H1 (cell line): ENCODE measurements around the gene C2CD4A. TPM values are rescaled to one million over a fixed set of nuclear protein-coding genes. Genes with fewer than 3 reads are reported as not detected.

Source experiments
- CTCF ChIA-PET: fragments of 300-600 bp; sonication (Branson Sonifier 250); formaldehyde crosslinking; loops from one replicate; lab custom pipeline; 2021; ENCODE audit not compliant: partially characterized antibody; lab: Charles Lee
- POLR2A ChIA-PET: fragments of 300-600 bp; sonication (Branson Sonifier 250); formaldehyde crosslinking; loops from one replicate; lab custom pipeline; 2021; ENCODE audit warnings: inconsistent platforms; ENCODE audit not compliant: partially characterized antibody; lab: Charles Lee
- DNase-seq, 2 experiments: peaks; one replicate each; pipeline versions ENCODE4 v3.0.0 to v3.0.0-alpha.2; 2010 to 2022; ENCODE audit warnings: low spot score in 2 of 2, low read depth in 1 of 2, mixed read lengths in 1 of 2
- FAIRE-seq: peaks from 2 replicates; lab custom pipeline; 2011; peaks lifted over from hg19 to GRCh38; lab: Jason Lieb, UNC
- H2AFZ ChIP-seq: 2 replicates; pipeline ENCODE4 v1.8.1; 2012; ENCODE audit warnings: low read length, inconsistent platforms
- H2AK5ac ChIP-seq: 2 replicates; pipeline ENCODE4 v1.6.1; 2013; ENCODE audit warnings: low read depth, low read length
- H2BK120ac ChIP-seq: replicated peaks from 2 replicates; pipeline ENCODE3; 2013; ENCODE audit warnings: low read depth, low read length, inconsistent platforms
- H2BK12ac ChIP-seq: 2 replicates; pipeline ENCODE4 v1.6.1; 2013; ENCODE audit warnings: low read depth, low read length
- H2BK15ac ChIP-seq: 2 replicates; pipeline ENCODE4 v1.6.1; 2013; ENCODE audit warnings: low read length
- H2BK20ac ChIP-seq: 2 replicates; pipeline ENCODE4 v1.6.1; 2013; ENCODE audit warnings: low read length
- H2BK5ac ChIP-seq: 2 replicates; pipeline ENCODE4 v1.6.1; 2013; ENCODE audit warnings: low read depth, low read length
- H3K14ac ChIP-seq: 2 replicates; pipeline ENCODE4 v1.6.1; 2013; ENCODE audit warnings: inconsistent platforms; ENCODE audit not compliant: insufficient read length
- H3K18ac ChIP-seq: 2 replicates; pipeline ENCODE4 v1.6.1; 2013; ENCODE audit warnings: low read length; ENCODE audit errors: extremely low read depth
- H3K23ac ChIP-seq: 2 replicates; pipeline ENCODE4 v1.6.1; 2013; ENCODE audit warnings: inconsistent platforms; ENCODE audit not compliant: insufficient read length
- H3K23me2 ChIP-seq: 2 replicates; pipeline ENCODE4 v1.6.1; 2013; ENCODE audit warnings: low read depth, low read length
- H3K27ac ChIP-seq: 2 replicates; pipeline ENCODE4 v1.6.1; 2011; ENCODE audit warnings: low read depth, low read length, inconsistent platforms
- H3K27me3 ChIP-seq, 4 experiments: replicated peaks in 1 of 4; 1 replicate in 1 of 4; 2 replicates in 3 of 4; pipeline versions ENCODE4 v1.6.1 to v1.8.1; 2011 to 2013; ENCODE audit warnings: low read length in 3 of 4, mild to moderate bottlenecking in 3 of 4, inconsistent platforms in 2 of 4, mixed read lengths in 2 of 4, moderate library complexity in 1 of 4; ENCODE audit not compliant: control insufficient read depth in 3 of 4, insufficient read depth in 3 of 4; ENCODE audit errors: extremely low read depth in 1 of 4
- H3K36me3 ChIP-seq, 4 experiments: 2 replicates each; pipeline versions ENCODE4 v1.6.1 to v1.8.1; 2011 to 2013; ENCODE audit warnings: mild to moderate bottlenecking in 4 of 4, low read length in 3 of 4, moderate library complexity in 2 of 4, control low read depth in 1 of 4, inconsistent platforms in 1 of 4; ENCODE audit not compliant: insufficient read depth in 4 of 4, control insufficient read depth in 2 of 4
- H3K4ac ChIP-seq: replicated peaks from 2 replicates; pipeline ENCODE3; 2013; ENCODE audit warnings: low read length, low read depth, mixed read lengths, inconsistent platforms; ENCODE audit not compliant: insufficient read length
- H3K4me1 ChIP-seq, 4 experiments: replicated peaks in 1 of 4; 1 replicate in 1 of 4; 2 replicates in 3 of 4; pipeline versions ENCODE4 v1.6.1 to v1.8.1; 2011 to 2013; ENCODE audit warnings: low read length in 3 of 4, inconsistent platforms in 2 of 4, mixed read lengths in 1 of 4; ENCODE audit not compliant: insufficient read depth in 4 of 4, control insufficient read depth in 3 of 4
- H3K4me2 ChIP-seq, 2 experiments: 2 replicates each; pipeline versions ENCODE4 v1.6.1 to v1.8.1; 2011 to 2013; ENCODE audit warnings: low read depth in 2 of 2, low read length in 2 of 2, control low read depth in 1 of 2, inconsistent platforms in 1 of 2, mild to moderate bottlenecking in 1 of 2; ENCODE audit not compliant: insufficient read depth in 1 of 2
- H3K4me3 ChIP-seq, 4 experiments: fragments of 200-600, 300-600 bp in 1 of 4; sonication (generic), shearing (Covaris generic), sonication (Bioruptor Twin) in 1 of 4; 2 replicates each; pipeline versions ENCODE4 v1.5.1 to v1.8.1; 2011 to 2016; ENCODE audit warnings: low read length in 4 of 4, low read depth in 3 of 4, control low read depth in 2 of 4, inconsistent platforms in 2 of 4, mild to moderate bottlenecking in 2 of 4, mixed read lengths in 1 of 4, moderate library complexity in 1 of 4; ENCODE audit not compliant: insufficient read depth in 2 of 4; ENCODE audit errors: extremely low read depth in 1 of 4
- H3K56ac ChIP-seq: replicated peaks from 2 replicates; pipeline ENCODE3; 2013; ENCODE audit warnings: low read depth, mild to moderate bottlenecking, mixed read lengths, low read length, inconsistent platforms; ENCODE audit not compliant: insufficient read length
- H3K79me1 ChIP-seq: 2 replicates; pipeline ENCODE4 v1.6.1; 2013; ENCODE audit warnings: low read depth, low read length, control low read depth
- H3K79me2 ChIP-seq, 2 experiments: 2 replicates each; pipeline versions ENCODE4 v1.6.1 to v1.8.1; 2012 to 2013; ENCODE audit warnings: low read length in 2 of 2, mild to moderate bottlenecking in 2 of 2, inconsistent platforms in 1 of 2; ENCODE audit not compliant: insufficient read depth in 2 of 2, control insufficient read depth in 1 of 2
- H3K9ac ChIP-seq, 4 experiments: replicated peaks in 1 of 4; 1 replicate in 1 of 4; 2 replicates in 3 of 4; pipeline versions ENCODE4 v1.6.1 to v1.8.1; 2011 to 2013; ENCODE audit warnings: low read depth in 3 of 4, low read length in 3 of 4, control low read depth in 2 of 4, mild to moderate bottlenecking in 2 of 4, moderate library complexity in 2 of 4, inconsistent platforms in 1 of 4; ENCODE audit errors: extremely low read depth in 1 of 4
- H3K9me3 ChIP-seq, 2 experiments: 2 replicates each; pipeline versions ENCODE4 v1.6.1 to v1.8.1; 2012 to 2013; ENCODE audit warnings: mild to moderate bottlenecking in 2 of 2, moderate library complexity in 2 of 2, control low read depth in 1 of 2, inconsistent platforms in 1 of 2, low read depth in 1 of 2, low read length in 1 of 2, mixed read lengths in 1 of 2; ENCODE audit not compliant: insufficient read depth in 2 of 2
- H4K20me1 ChIP-seq, 2 experiments: replicated peaks in 1 of 2; 2 replicates each; pipeline versions ENCODE3 to v1.8.1; 2011 to 2013; ENCODE audit warnings: inconsistent platforms in 2 of 2, low read length in 2 of 2, mild to moderate bottlenecking in 1 of 2; ENCODE audit not compliant: insufficient read depth in 2 of 2, control insufficient read depth in 1 of 2
- H4K5ac ChIP-seq: 2 replicates; pipeline ENCODE4 v1.6.1; 2013; ENCODE audit warnings: low read length, low read depth, mixed read lengths, inconsistent platforms; ENCODE audit not compliant: insufficient read length
- H4K8ac ChIP-seq: 2 replicates; pipeline ENCODE4 v1.8.0; 2013; ENCODE audit warnings: mild to moderate bottlenecking, moderate library complexity, low read length, inconsistent platforms; ENCODE audit not compliant: insufficient read depth; ENCODE audit errors: extremely low read depth
- H4K91ac ChIP-seq: replicated peaks from 2 replicates; pipeline ENCODE3; 2013; ENCODE audit warnings: low read length, mixed read lengths, inconsistent platforms; ENCODE audit not compliant: insufficient read length
- CHD1 ChIP-seq: IDR thresholded peaks from 2 replicates; pipeline ENCODE4 v1.6.1; 2012; ENCODE audit warnings: low read depth, low read length, improper control_type of control experiment
- CHD2 ChIP-seq: IDR thresholded peaks from 2 replicates; pipeline ENCODE4 v1.6.1; 2012; ENCODE audit warnings: low read length, improper control_type of control experiment
- EGR1 ChIP-seq: IDR thresholded peaks from 2 replicates; pipeline ENCODE4 v1.6.1; 2011; ENCODE audit warnings: low read depth, low read length, borderline replicate concordance
- EZH2 ChIP-seq: fragments of 200-600 bp; sonication (generic); IDR thresholded peaks from 2 replicates; pipeline ENCODE4 v1.7.1; 2012; ENCODE audit warnings: low read depth, mild to moderate bottlenecking, moderate library complexity, low read length, inconsistent platforms; ENCODE audit not compliant: severe bottlenecking
- FOSL1 ChIP-seq: IDR thresholded peaks from 2 replicates; pipeline ENCODE4 v1.6.1; 2011; ENCODE audit warnings: mild to moderate bottlenecking, low read depth, low read length, moderate library complexity; ENCODE audit not compliant: insufficient read depth
- GABPA ChIP-seq: IDR thresholded peaks from 2 replicates; pipeline ENCODE4 v1.6.1; 2011; ENCODE audit warnings: mild to moderate bottlenecking, low read length, moderate library complexity, borderline replicate concordance; ENCODE audit not compliant: insufficient read depth
- GTF2F1 ChIP-seq: IDR thresholded peaks from 2 replicates; pipeline ENCODE4 v1.6.1; 2012; ENCODE audit warnings: low read depth, low read length, improper control_type of control experiment, borderline replicate concordance
- NANOG ChIP-seq: IDR thresholded peaks from 2 replicates; pipeline ENCODE4 v1.6.1; 2011; ENCODE audit warnings: low read length, low read depth, mild to moderate bottlenecking, inconsistent platforms; ENCODE audit not compliant: insufficient read depth, poor library complexity, severe bottlenecking
- SIN3A ChIP-seq, 2 experiments: IDR thresholded peaks in 1 of 2; conservative IDR thresholded peaks in 1 of 2; 2 replicates each; pipeline ENCODE4 v1.6.1; 2011 to 2012; ENCODE audit warnings: low read length in 2 of 2, improper control_type of control experiment in 1 of 2, low read depth in 1 of 2, mild to moderate bottlenecking in 1 of 2
- TEAD4 ChIP-seq: IDR thresholded peaks from 2 replicates; pipeline ENCODE4 v1.6.1; 2012; ENCODE audit warnings: low read depth, low read length, inconsistent platforms, mixed read lengths
- WGBS, 2 experiments: shearing (Covaris generic) in 1 of 2; methylation state at CpG; one replicate each; pipeline versions ENCODE4 v1.1.6 to v1.1.7; 2013 to 2015; ENCODE audit warnings: low lambda C conversion rate in 2 of 2, mixed read lengths in 2 of 2, inconsistent platforms in 1 of 2, low coverage in 1 of 2, missing lambda C conversion rate in 1 of 2; ENCODE audit not compliant: insufficient replicate concordance in 2 of 2, insufficient coverage in 1 of 2, insufficient read length in 1 of 2; ENCODE audit errors: extremely low coverage in 1 of 2, missing lambda C conversion rate in 1 of 2; 5-methylcytosine and 5-hydroxymethylcytosine counted together
- polyA plus RNA-seq, 7 experiments: library from polyadenylated mRNA; depleted of rRNA in 3 of 7; stranded (reverse) in 5 of 7; unstranded in 2 of 7; fragments of >200 nt in 5 of 7; fragments of 200-250 nt in 2 of 7; gene quantifications; 1 replicate in 5 of 7; 2 replicates in 1 of 7; 4 replicates in 1 of 7; pipeline versions ENCODE4 v1.2.1 to v1.2.3, GENCODE V29; 2011 to 2013; ENCODE audit warnings: missing spikeins in 2 of 7, mixed read lengths in 2 of 7
- total RNA-seq: library from RNA; stranded (reverse); fragmentation: NEBNext Ultra II Directional; extraction: Animal tissue kit (Norgen Biotek cat#: 25700); gene quantifications from 2 replicates; pipeline ENCODE4 v1.2.1, GENCODE V29; 2021
- TF ChIP-seq, protein P1 (sequence below): IDR thresholded peaks from 2 replicates; pipeline ENCODE4 v1.6.1; 2011; ENCODE audit warnings: low read length, improper control_type of control experiment

C2CD4A gene
- total and polyA plus RNA-seq, 2 of the 8 experiments (the other 6 are each of a cell fraction or from before 2014, with no cell fraction given), result not detected

- no peak overlapping the region for H3K4me2 ChIP-seq
- POLR2A ChIA-PET, result no interaction called here
- TF ChIP-seq GTF2F1 (no peak), SIN3A (conservative IDR thresholded peaks at IDR 0.05 in 1 of 2, IDR thresholded peaks at IDR 0.05 in 1 of 2; ENCODE audit: low read depth in 1 of 2, low read length in 2 of 2) (no peak), CHD1 (no peak), TEAD4 (no peak), NANOG (no peak), CHD2 (no peak), EGR1 (no peak), GABPA (no peak), FOSL1 (no peak), EZH2 (no peak)
- TF ChIP-seq, protein P1, sequence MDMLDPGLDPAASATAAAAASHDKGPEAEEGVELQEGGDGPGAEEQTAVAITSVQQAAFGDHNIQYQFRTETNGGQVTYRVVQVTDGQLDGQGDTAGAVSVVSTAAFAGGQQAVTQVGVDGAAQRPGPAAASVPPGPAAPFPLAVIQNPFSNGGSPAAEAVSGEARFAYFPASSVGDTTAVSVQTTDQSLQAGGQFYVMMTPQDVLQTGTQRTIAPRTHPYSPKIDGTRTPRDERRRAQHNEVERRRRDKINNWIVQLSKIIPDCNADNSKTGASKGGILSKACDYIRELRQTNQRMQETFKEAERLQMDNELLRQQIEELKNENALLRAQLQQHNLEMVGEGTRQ, result no peak
Measured at GRCh38 chr15:62063825-62064635, 2.7 kb upstream of the C2CD4A start.

More at GRCh38 chr15:62063825-62064635, 2.7 kb upstream of the C2CD4A start:
- CTCF ChIA-PET, result interaction anchor here (0.5 to 1.8 kb wide), 4 partner anchors 9 to 243 kb away, joined by 3 to 6 read pairs (median 6); no protein-coding TSS in a partner anchor
- H3K56ac ChIP-seq, result no peak overlapping the region
- no peak overlapping the region for H4K5ac ChIP-seq
- no peak overlapping the region for H4K91ac ChIP-seq
- H2BK15ac ChIP-seq, result peak overlapping the region; percentile 20; the same call in 1 of the 2 replicates
- no peak overlapping the region for H2BK5ac ChIP-seq
- H3K79me1 ChIP-seq, result no peaks in the 10 kb centered on the region
- H3K4me3 ChIP-seq, result no peak overlapping the region
- FAIRE-seq (no peak), DNase-seq (no peak)
- H3K9ac ChIP-seq, result no peak overlapping the region
- 92% methylated on average over 6 of the region's 6 CpGs; no CpG with 5 or more reads in 1 of the 2 experiments for WGBS, 2 experiments
- H3K27ac ChIP-seq, result no peak overlapping the region
- H2AFZ ChIP-seq, result no peak overlapping the region
- no peak overlapping the region for H2BK12ac ChIP-seq
- H3K27me3 ChIP-seq, result peaks cover 12 to 39% (median 33%) of the 10 kb centered on the region in 4 experiments
- H3K23me2 ChIP-seq, result peaks cover 16% of the 10 kb centered on the region
- peaks cover 3 to 12% (median 7%) of the 10 kb centered on the region in 4 experiments; a peak in 4 of 7 replicates for H3K4me1 ChIP-seq
- no peaks in the 10 kb centered on the region for H3K36me3 ChIP-seq
- H3K79me2 ChIP-seq, result no peaks in the 10 kb centered on the region
- no peak overlapping the region for H4K8ac ChIP-seq
- H2AK5ac ChIP-seq, result no peak overlapping the region
- no peak overlapping the region for H2BK120ac ChIP-seq
- H4K20me1 ChIP-seq, result peaks cover 0 to 5% of the 10 kb centered on the region in 2 experiments
- H3K4ac ChIP-seq, result no peak overlapping the region
- H3K23ac ChIP-seq, result no peak overlapping the region
- H3K9me3 ChIP-seq, result no peaks in the 10 kb centered on the region
- H2BK20ac ChIP-seq, result no peak overlapping the region
- H3K18ac ChIP-seq, result no peak overlapping the region
- H3K14ac ChIP-seq, result no peak overlapping the region
